ENCODE data around the gene SLC25A33. TPM values are rescaled to one million over a fixed set of nuclear protein-coding genes. Genes with fewer than 3 reads are reported as not detected.

The SLC25A33 gene
- total RNA-seq, 2 donors from 2014 or later = 4.1 to 12.3 TPM

DNA sequence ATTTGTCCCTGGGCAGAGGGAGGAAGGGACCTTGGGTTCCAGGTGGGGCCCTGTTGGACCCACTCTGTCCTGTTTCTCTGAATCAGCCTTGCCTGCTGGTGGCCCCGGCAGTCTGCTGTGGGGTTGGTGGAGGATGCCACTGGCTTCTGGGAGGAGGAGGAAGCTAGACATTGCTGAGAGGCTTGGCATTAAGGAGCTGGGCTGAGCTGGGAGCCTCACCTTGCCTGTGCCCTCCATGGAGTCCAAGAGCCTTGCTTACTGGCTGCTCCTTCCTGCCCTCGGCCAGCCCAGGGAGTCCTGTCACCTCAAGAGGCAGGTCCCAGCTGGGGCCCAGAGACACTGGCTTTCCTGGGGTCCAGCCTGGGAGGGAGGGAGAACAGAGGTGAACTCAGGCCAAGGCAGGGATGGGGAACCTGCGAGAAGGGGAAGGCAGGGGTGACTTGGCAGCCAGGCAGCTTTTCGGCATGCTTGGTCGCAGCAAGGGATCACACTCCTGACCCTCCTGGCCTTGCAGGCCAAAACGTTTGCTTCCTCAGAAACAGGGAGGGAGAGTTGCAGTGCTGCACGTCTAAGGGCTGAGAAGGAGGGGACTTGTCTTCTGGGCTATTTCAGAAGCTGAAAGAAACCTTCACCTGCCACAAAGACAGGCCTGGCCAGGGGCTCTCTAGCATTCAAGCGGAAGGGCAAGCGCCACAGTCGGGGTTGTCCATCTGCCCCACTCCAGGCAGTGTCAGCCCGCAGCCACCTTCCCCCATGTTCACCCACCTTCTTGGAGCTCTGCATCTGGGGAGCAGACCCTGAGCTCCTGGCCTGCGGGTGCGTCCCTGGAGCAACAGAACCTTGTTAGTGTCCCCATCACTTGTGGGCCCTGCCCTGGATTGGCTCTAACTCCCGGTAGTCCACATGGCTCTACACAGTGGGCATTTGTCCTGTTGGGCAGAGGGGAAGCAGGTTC is 58.4 kb downstream of the SLC25A33 start:
- Histone ChIP-seq H3K9me3 (no peaks in the 10 kb centered on the region), H3K4me3 (no peak overlapping the region), H3K36me3 (peaks cover 3% of the 10 kb centered on the region), H3K4me1 (ENCODE audit: control insufficient read depth in 1 of 2, low read depth in 2 of 2) (peaks cover 0 to 6% of the 10 kb centered on the region in 2 donors), H3K27me3 (replicated peaks; ENCODE audit: insufficient read depth) (no peaks in the 10 kb centered on the region), H3K27ac (no peak overlapping the region)
- no peak for ATAC-seq (ENCODE audit: insufficient number of reproducible peaks, low FRiP score, low read depth)
- TF ChIP-seq, protein P1, sequence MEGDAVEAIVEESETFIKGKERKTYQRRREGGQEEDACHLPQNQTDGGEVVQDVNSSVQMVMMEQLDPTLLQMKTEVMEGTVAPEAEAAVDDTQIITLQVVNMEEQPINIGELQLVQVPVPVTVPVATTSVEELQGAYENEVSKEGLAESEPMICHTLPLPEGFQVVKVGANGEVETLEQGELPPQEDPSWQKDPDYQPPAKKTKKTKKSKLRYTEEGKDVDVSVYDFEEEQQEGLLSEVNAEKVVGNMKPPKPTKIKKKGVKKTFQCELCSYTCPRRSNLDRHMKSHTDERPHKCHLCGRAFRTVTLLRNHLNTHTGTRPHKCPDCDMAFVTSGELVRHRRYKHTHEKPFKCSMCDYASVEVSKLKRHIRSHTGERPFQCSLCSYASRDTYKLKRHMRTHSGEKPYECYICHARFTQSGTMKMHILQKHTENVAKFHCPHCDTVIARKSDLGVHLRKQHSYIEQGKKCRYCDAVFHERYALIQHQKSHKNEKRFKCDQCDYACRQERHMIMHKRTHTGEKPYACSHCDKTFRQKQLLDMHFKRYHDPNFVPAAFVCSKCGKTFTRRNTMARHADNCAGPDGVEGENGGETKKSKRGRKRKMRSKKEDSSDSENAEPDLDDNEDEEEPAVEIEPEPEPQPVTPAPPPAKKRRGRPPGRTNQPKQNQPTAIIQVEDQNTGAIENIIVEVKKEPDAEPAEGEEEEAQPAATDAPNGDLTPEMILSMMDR (IDR thresholded peaks at IDR 0.05) = no peak
- DNase-seq (ENCODE audit: low spot score) = no peak

DNA sequence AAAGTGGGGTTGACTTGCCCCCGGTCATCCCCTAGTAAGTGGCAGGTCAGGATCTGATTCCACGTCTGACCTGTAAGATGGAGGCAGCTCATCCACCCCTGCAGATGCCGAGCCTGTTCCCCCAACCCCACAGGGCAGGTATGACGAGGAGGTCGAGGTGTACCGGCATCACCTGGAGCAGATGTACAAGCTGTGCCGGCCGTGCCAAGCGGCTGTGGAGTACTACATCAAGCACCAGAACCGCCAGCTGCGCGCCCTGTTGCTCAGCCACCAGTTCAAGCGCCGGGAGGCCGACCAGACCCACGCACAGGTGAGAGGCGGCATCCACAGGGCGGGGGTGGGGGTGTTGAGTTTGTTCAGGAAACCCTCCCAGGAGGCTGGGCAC is 59.0 kb downstream of the SLC25A33 start:
- Histone ChIP-seq H3K4me1 (ENCODE audit: control insufficient read depth in 1 of 2, low read depth in 2 of 2) (peaks cover 0 to 2% of the 10 kb centered on the region in 2 donors), H3K36me3 (peaks cover 3% of the 10 kb centered on the region), H3K27me3 (replicated peaks; ENCODE audit: insufficient read depth) (no peaks in the 10 kb centered on the region), H3K9me3 (no peaks in the 10 kb centered on the region), H3K4me3 (no peak overlapping the region), H3K27ac (no peak overlapping the region)
- no peak for DNase-seq (ENCODE audit: low spot score)
- no peak for ATAC-seq (ENCODE audit: insufficient number of reproducible peaks, low FRiP score, low read depth)
- TF ChIP-seq, protein P1 (IDR thresholded peaks at IDR 0.05) = no peak

DNA sequence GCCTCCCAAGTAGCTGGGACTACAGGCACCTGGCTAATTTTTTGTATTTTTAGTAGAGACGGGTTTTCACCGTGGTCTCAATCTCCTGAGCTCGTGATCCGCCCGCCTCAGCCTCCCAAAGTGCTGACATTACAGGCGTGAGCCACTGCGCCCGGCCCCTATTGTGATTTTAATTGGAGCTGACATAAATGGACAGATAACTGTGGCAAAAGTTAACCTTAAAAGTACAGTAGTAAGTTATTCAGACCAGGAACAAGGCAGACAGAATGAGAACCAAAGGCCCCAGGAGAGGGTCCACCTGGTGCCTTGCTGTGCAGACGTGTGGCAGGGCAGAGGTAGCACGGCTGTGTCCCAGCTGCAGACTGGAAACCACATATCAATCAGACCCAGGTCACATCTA is 60.5 kb downstream of the SLC25A33 start:
- Histone ChIP-seq H3K36me3 (peaks cover 3% of the 10 kb centered on the region), H3K27me3 (replicated peaks; ENCODE audit: insufficient read depth) (no peaks in the 10 kb centered on the region), H3K9me3 (no peaks in the 10 kb centered on the region), H3K4me1 (ENCODE audit: control insufficient read depth in 1 of 2, low read depth in 2 of 2) (no peaks in the 10 kb centered on the region), H3K4me3 (no peak overlapping the region), H3K27ac (no peak overlapping the region)
- TF ChIP-seq, protein P1 (IDR thresholded peaks at IDR 0.05) = no peak
- DNase-seq (ENCODE audit: low spot score) = no peak
- no peak for ATAC-seq (ENCODE audit: insufficient number of reproducible peaks, low FRiP score, low read depth)

DNA sequence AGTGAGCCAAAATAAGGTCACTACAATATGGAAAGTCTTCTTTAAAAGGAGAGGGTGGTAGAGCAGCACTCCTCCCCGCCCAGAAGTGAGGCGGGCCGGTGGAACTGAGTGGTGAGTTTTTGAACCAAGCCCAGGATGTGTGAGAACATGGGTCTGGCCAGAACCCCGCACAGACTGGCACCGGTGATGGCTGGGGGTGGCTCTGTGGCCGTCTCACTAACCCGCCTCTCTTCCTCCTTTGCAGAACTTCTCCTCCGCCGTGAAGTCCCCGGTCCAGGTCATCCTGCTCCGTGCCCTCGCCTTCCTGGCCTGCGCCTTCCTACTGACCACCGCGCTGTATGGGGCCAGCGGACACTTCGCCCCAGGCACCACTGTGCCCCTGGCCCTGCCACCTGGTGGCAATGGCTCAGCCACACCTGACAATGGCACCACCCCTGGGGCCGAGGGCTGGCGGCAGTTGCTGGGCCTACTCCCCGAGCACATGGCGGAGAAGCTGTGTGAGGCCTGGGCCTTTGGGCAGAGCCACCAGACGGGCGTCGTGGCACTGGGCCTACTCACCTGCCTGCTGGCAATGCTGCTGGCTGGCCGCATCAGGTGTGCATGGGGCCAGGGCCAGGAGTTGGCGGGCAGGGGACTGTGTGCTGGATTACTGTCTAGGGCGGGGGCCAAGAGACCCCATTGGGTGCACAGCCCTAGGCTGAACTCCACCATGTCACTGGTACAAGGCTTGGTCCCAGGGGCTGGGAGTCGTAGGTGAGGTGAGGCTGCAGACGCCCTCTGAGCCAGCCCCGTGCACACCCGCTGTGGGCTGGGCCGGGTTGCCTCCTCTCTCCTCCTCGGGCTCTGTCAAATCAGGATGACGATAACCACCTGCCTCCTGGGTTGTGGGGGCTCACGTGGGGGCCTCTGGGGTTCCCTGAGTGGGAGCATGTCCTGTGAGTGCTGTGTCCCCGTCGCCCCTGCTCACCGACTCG is 61.9 kb downstream of the SLC25A33 start:
- no peaks in the 10 kb centered on the region for H3K27me3 ChIP-seq (replicated peaks; ENCODE audit: insufficient read depth)
- H3K4me1 ChIP-seq (ENCODE audit: control insufficient read depth in 1 of 2, low read depth in 2 of 2) = no peaks in the 10 kb centered on the region
- no peak for ATAC-seq (ENCODE audit: insufficient number of reproducible peaks, low FRiP score, low read depth)
- no peak for DNase-seq (ENCODE audit: low spot score)
- H3K27ac ChIP-seq = no peak overlapping the region
- H3K4me3 ChIP-seq = no peak overlapping the region
- H3K9me3 ChIP-seq = no peaks in the 10 kb centered on the region
- H3K36me3 ChIP-seq = peaks cover 3% of the 10 kb centered on the region
- TF ChIP-seq, protein P1 (IDR thresholded peaks at IDR 0.05) = no peak
